OCI-LY1 (cell line): Measurements from ENCODE around the gene BICD1.

Source experiments
- H2AFZ ChIP-seq: fragments of 200-600 bp; sonication (generic), shearing (Covaris generic); 2 replicates; pipeline ENCODE4 v1.6.0; 2014; ENCODE audit warnings: antibody characterized with exemption, mild to moderate bottlenecking, low read length
- H3F3A ChIP-seq: fragments of 200-600 bp; sonication (generic), shearing (Covaris generic); 2 replicates; pipeline ENCODE4 v1.6.0; 2014; ENCODE audit warnings: mild to moderate bottlenecking, antibody characterized with exemption, low read length, moderate library complexity; ENCODE audit not compliant: insufficient read depth
- H3K27ac ChIP-seq: fragments of 200-600 bp; sonication (generic); 2 replicates; pipeline ENCODE4 v1.5.1; 2014; ENCODE audit warnings: low read length, mixed run types, mild to moderate bottlenecking, low read depth; ENCODE audit not compliant: poor library complexity, severe bottlenecking
- H3K27me3 ChIP-seq: fragments of 200-600 bp; sonication (generic); 2 replicates; pipeline ENCODE4 v1.6.0; 2014; ENCODE audit warnings: antibody characterized with exemption, mild to moderate bottlenecking, low read length, moderate library complexity; ENCODE audit not compliant: insufficient read depth
- H3K36me3 ChIP-seq: fragments of 200-600 bp; sonication (generic); 2 replicates; pipeline ENCODE4 v1.6.1; 2014; ENCODE audit warnings: mild to moderate bottlenecking, antibody characterized with exemption, low read length, moderate library complexity, mixed read lengths; ENCODE audit not compliant: insufficient read depth
- H3K4me1 ChIP-seq: fragments of 200-600 bp; sonication (generic); 2 replicates; pipeline ENCODE4 v1.5.1; 2014; ENCODE audit warnings: mild to moderate bottlenecking, low read length, moderate library complexity; ENCODE audit not compliant: insufficient read depth, severe bottlenecking
- H3K4me2 ChIP-seq: fragments of 200-600 bp; sonication (generic), shearing (Covaris generic); 2 replicates; pipeline ENCODE4 v1.6.1; 2014; ENCODE audit warnings: low read length
- H3K4me3 ChIP-seq: fragments of 200-600 bp; sonication (generic); 2 replicates; pipeline ENCODE4 v1.5.1; 2014; ENCODE audit warnings: low read length, low read depth, mild to moderate bottlenecking, mixed read lengths; ENCODE audit not compliant: poor library complexity, severe bottlenecking
- H3K79me2 ChIP-seq: fragments of 200-600 bp; shearing (Covaris generic); 2 replicates; pipeline ENCODE4 v1.6.1; 2016; ENCODE audit warnings: mixed run types, low read length, mixed read lengths; ENCODE audit not compliant: insufficient read depth
- H3K9ac ChIP-seq: fragments of 200-600 bp; sonication (generic), shearing (Covaris generic); 2 replicates; pipeline ENCODE4 v1.6.1; 2014; ENCODE audit warnings: mild to moderate bottlenecking, low read length, mixed read lengths
- H3K9me2 ChIP-seq: fragments of 200-600 bp; sonication (generic), shearing (Covaris generic); 2 replicates; pipeline ENCODE4 v1.6.1; 2014; ENCODE audit warnings: low read depth, mild to moderate bottlenecking, low read length, mixed read lengths
- H3K9me3 ChIP-seq: fragments of 200-600 bp; shearing (Covaris generic); 2 replicates; pipeline ENCODE4 v1.6.1; 2014; ENCODE audit warnings: low read length, mixed read lengths
- H4K20me1 ChIP-seq: fragments of 200-600 bp; sonication (generic), shearing (Covaris generic); 2 replicates; pipeline ENCODE4 v1.6.0; 2016; ENCODE audit warnings: mild to moderate bottlenecking, low read length; ENCODE audit not compliant: insufficient read depth
- EZH2 ChIP-seq: fragments of 200-600 bp; sonication (generic), shearing (Covaris generic); IDR thresholded peaks from 2 replicates; pipeline ENCODE4 v1.8.0; 2017; ENCODE audit warnings: borderline replicate concordance, mixed run types, mild to moderate bottlenecking, antibody characterized with exemption, low read length, moderate library complexity, mixed read lengths
- TF ChIP-seq, protein P1 (sequence below): fragments of 200-600 bp; sonication (generic), shearing (Covaris generic); IDR thresholded peaks from 2 replicates; pipeline ENCODE4 v1.5.1; 2017; ENCODE audit warnings: mild to moderate bottlenecking, antibody characterized with exemption, low read length, moderate library complexity, mixed read lengths

BICD1 gene

DNA sequence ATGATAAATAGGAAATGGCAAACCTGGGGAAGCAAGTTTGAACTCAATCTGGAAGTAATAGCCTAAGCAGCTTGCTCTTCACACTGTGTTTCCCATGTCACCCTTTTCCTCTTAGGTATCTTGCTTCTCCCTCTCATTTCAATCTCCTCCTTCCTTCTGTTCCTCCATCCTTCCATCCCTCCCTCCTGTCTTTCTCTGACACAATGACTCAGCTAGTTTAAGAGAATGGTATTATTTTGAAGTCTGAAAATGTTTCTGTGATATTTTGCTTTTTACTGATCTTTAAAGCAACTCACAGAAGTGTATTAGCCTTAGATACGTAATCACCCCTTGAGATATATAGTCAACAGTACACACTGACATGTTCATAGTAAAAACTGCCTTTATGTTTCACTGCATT is 236.8 kb downstream of the BICD1 start:
- Histone ChIP-seq H3K4me3 (no peak overlapping the region), H3F3A (no peaks in the 10 kb centered on the region), H3K9me2 (no peaks in the 10 kb centered on the region), H3K9ac (no peak overlapping the region), H3K79me2 (no peaks in the 10 kb centered on the region), H3K4me2 (no peak overlapping the region), H3K4me1 (no peaks in the 10 kb centered on the region), H3K36me3 (peaks cover 23% of the 10 kb centered on the region), H3K9me3 (no peaks in the 10 kb centered on the region), H3K27me3 (no peaks in the 10 kb centered on the region), H3K27ac (no peak overlapping the region), H2AFZ (no peak overlapping the region), H4K20me1 (no peaks in the 10 kb centered on the region)
- TF ChIP-seq EZH2 = no peak

GRCh38 chr12:32344047-32344446 is 237.4 kb downstream of the BICD1 start:
- TF ChIP-seq, protein P1, sequence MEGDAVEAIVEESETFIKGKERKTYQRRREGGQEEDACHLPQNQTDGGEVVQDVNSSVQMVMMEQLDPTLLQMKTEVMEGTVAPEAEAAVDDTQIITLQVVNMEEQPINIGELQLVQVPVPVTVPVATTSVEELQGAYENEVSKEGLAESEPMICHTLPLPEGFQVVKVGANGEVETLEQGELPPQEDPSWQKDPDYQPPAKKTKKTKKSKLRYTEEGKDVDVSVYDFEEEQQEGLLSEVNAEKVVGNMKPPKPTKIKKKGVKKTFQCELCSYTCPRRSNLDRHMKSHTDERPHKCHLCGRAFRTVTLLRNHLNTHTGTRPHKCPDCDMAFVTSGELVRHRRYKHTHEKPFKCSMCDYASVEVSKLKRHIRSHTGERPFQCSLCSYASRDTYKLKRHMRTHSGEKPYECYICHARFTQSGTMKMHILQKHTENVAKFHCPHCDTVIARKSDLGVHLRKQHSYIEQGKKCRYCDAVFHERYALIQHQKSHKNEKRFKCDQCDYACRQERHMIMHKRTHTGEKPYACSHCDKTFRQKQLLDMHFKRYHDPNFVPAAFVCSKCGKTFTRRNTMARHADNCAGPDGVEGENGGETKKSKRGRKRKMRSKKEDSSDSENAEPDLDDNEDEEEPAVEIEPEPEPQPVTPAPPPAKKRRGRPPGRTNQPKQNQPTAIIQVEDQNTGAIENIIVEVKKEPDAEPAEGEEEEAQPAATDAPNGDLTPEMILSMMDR = peak; percentile 19; the same call in 1 of the 2 replicates
- TF ChIP-seq EZH2 = no peak
- H4K20me1 ChIP-seq = no peaks in the 10 kb centered on the region
- H3K79me2 ChIP-seq = no peaks in the 10 kb centered on the region

DNA sequence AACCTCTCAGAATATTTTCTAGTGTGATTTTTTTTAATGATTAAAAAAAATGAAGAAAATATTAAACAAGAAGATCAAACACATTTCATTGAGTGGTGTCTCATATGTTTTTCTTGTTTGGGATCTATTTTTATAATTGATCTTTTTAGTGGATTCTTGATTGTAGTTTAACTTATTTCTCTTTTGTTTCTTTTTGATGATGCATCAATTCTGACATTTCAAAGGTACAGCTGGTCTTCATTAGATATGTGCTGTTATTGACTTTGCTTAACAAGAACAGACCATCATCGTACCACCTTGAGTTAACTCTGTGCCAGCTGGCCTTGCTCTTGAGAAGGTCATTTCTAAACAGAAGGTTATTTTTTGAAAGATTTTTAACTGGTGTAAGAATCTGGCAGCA is 246.9 kb downstream of the BICD1 start:
- no peaks in the 10 kb centered on the region for H3F3A ChIP-seq
- H4K20me1 ChIP-seq = no peaks in the 10 kb centered on the region
- no peak overlapping the region for H3K9ac ChIP-seq
- H3K4me2 ChIP-seq = no peak overlapping the region
- no peak for TF ChIP-seq EZH2
- TF ChIP-seq, protein P1 = no peak
- no peaks in the 10 kb centered on the region for H3K27me3 ChIP-seq
- no peaks in the 10 kb centered on the region for H3K9me3 ChIP-seq
- no peak overlapping the region for H3K4me3 ChIP-seq
- no peaks in the 10 kb centered on the region for H3K4me1 ChIP-seq
- no peaks in the 10 kb centered on the region for H3K9me2 ChIP-seq
- H2AFZ ChIP-seq = no peak overlapping the region
- peaks cover 3% of the 10 kb centered on the region; the same call in 1 of the 2 replicates for H3K36me3 ChIP-seq
- no peak overlapping the region for H3K27ac ChIP-seq
- no peaks in the 10 kb centered on the region for H3K79me2 ChIP-seq

More at GRCh38 chr12:32344047-32344446, 237.4 kb downstream of the BICD1 start:
- H3K36me3 ChIP-seq = peaks cover 17% of the 10 kb centered on the region
- no peak overlapping the region for H3K4me2 ChIP-seq
- no peak overlapping the region for H3K27ac ChIP-seq
- H3K4me3 ChIP-seq = no peak overlapping the region
- no peaks in the 10 kb centered on the region for H3K9me2 ChIP-seq
- H2AFZ ChIP-seq = no peak overlapping the region
- no peaks in the 10 kb centered on the region for H3K4me1 ChIP-seq
- H3K9me3 ChIP-seq = no peaks in the 10 kb centered on the region
- H3F3A ChIP-seq = no peaks in the 10 kb centered on the region
- no peak overlapping the region for H3K9ac ChIP-seq
- no peaks in the 10 kb centered on the region for H3K27me3 ChIP-seq

- no peaks in the 10 kb centered on the region for H3K27me3 ChIP-seq
- no peaks in the 10 kb centered on the region for H3K9me3 ChIP-seq
- H4K20me1 ChIP-seq = no peaks in the 10 kb centered on the region
- H3F3A ChIP-seq = no peaks in the 10 kb centered on the region
- H3K79me2 ChIP-seq = no peaks in the 10 kb centered on the region
- H3K4me3 ChIP-seq = no peak overlapping the region
- H3K27ac ChIP-seq = no peak overlapping the region
- H3K4me2 ChIP-seq = no peak overlapping the region
- H3K4me1 ChIP-seq = no peaks in the 10 kb centered on the region
- no peaks in the 10 kb centered on the region for H3K9me2 ChIP-seq
- no peak overlapping the region for H2AFZ ChIP-seq
- peaks cover 3% of the 10 kb centered on the region; the same call in 1 of the 2 replicates for H3K36me3 ChIP-seq
- no peak overlapping the region for H3K9ac ChIP-seq
- TF ChIP-seq EZH2 = no peak
- TF ChIP-seq, protein P1 = no peak
Measured at GRCh38 chr12:32357601-32358249, 251.1 kb downstream of the BICD1 start.
